ENCODE measurements around the gene MAT2A. TPM values are rescaled to one million over a fixed set of nuclear protein-coding genes. Genes with fewer than 3 reads are reported as not detected.

Gene MAT2A
- total and polyA plus RNA-seq, 2 of the 8 experiments (the other 6 are each of a cell fraction or from before 2014, with no cell fraction given), result 255 to 307 TPM

DNA sequence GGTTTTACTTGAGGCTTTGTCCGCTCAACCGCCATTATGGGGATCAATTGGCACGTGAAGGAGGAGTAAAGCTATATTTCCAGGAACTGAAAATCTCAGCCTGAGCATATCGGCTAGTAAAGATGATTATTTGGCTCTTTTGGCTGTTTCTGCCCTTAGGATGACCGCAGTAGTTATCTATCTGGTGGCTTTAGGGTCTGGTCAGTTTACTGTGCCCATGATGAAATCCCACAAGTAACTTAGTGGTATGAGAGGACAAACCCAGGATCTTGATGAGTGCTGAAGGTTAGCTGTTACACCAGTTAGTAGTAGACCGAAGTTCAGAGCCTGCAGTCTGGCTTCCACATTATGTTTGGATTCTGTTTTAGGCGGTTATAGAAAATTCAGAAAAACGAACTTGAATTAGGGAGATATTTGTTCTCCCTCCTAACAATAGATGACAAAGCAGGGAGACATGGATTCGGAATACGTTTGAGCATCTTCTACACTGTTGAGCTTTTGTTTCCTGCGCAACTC, 1.2 kb downstream of the MAT2A start:
- no peak overlapping the region for H2BK20ac ChIP-seq (ENCODE audit: low read length)
- peaks cover 25 to 30% of the 10 kb centered on the region in 2 experiments for H4K20me1 ChIP-seq (replicated peaks in 1 of 2; ENCODE audit: control insufficient read depth in 1 of 2, insufficient read depth in 2 of 2, low read length in 2 of 2)
- H3K27ac ChIP-seq (ENCODE audit: low read depth, low read length), result peak overlapping the region; percentile 100
- DNase-seq (ENCODE audit: low read depth in 1 of 2, low spot score in 2 of 2) (no peak), FAIRE-seq (no peak)
- H4K8ac ChIP-seq (ENCODE audit: extremely low read depth, insufficient read depth, low read length), result no peak overlapping the region; the same call in 1 of the 2 replicates
- peak overlapping the region; percentile 20 for H3K56ac ChIP-seq (replicated peaks; ENCODE audit: insufficient read length, low read depth, low read length)
- H2BK15ac ChIP-seq (ENCODE audit: low read length), result no peak overlapping the region
- H3K27me3 ChIP-seq (replicated peaks in 1 of 4; ENCODE audit: control insufficient read depth in 3 of 4, extremely low read depth in 1 of 4, insufficient read depth in 3 of 4, low read length in 3 of 4), result no peaks in the 10 kb centered on the region
- peak overlapping the region; percentile 87 to 100 (median 98) for H3K4me3 ChIP-seq (ENCODE audit: extremely low read depth in 1 of 4, insufficient read depth in 2 of 4, low read depth in 3 of 4, low read length in 4 of 4)
- WGBS, 2 experiments (ENCODE audit: extremely low coverage in 1 of 2, insufficient coverage in 1 of 2, insufficient read length in 1 of 2, insufficient replicate concordance in 2 of 2, low coverage in 1 of 2, low lambda C conversion rate in 2 of 2, missing lambda C conversion rate in 1 of 2), result 1% methylated on average over 11 of the region's 11 CpGs; no CpG with 5 or more reads in 1 of the 2 experiments
- peaks cover 2 to 7% (median 5%) of the 10 kb centered on the region in 4 experiments; a peak in 4 of 7 replicates for H3K4me1 ChIP-seq (replicated peaks in 1 of 4; ENCODE audit: control insufficient read depth in 3 of 4, insufficient read depth in 4 of 4, low read length in 3 of 4)
- no peak overlapping the region for H4K91ac ChIP-seq (replicated peaks; ENCODE audit: insufficient read length, low read length)
- CTCF ChIA-PET (ENCODE audit: partially characterized antibody), result interaction anchor here (0.6 to 7.3 kb wide), 13 partner anchors 9 to 185 kb away, joined by 3 to 84 read pairs (median 4); partner anchors contain the start of gene SH2D6
- H4K5ac ChIP-seq (ENCODE audit: insufficient read length, low read depth, low read length), result peak overlapping the region; percentile 82
- peak overlapping the region; percentile 100 for H2BK5ac ChIP-seq (ENCODE audit: low read depth, low read length)
- no peak overlapping the region; the same call in 1 of the 2 replicates for H3K18ac ChIP-seq (ENCODE audit: extremely low read depth, low read length)
- H3K79me2 ChIP-seq (ENCODE audit: control insufficient read depth in 1 of 2, insufficient read depth in 2 of 2, low read length in 2 of 2), result peaks cover 26 to 49% of the 10 kb centered on the region in 2 experiments
- H3K14ac ChIP-seq (ENCODE audit: insufficient read length), result no peak overlapping the region
- peak overlapping the region; percentile 80 for H3K4ac ChIP-seq (replicated peaks; ENCODE audit: insufficient read length, low read depth, low read length)
- peak overlapping the region; percentile 77 to 85 for H3K4me2 ChIP-seq (ENCODE audit: insufficient read depth in 1 of 2, low read depth in 2 of 2, low read length in 2 of 2)
- peaks cover 31 to 55% (median 40%) of the 10 kb centered on the region in 4 experiments for H3K36me3 ChIP-seq (ENCODE audit: control insufficient read depth in 2 of 4, insufficient read depth in 4 of 4, low read length in 3 of 4)
- H2AFZ ChIP-seq (ENCODE audit: low read length), result no peak overlapping the region
- POLR2A ChIA-PET (ENCODE audit: partially characterized antibody), result interaction anchor here (0.6 to 38.6 kb wide), 37 partner anchors 8 to 792 kb away, joined by 3 to 1889 read pairs (median 7); partner anchors contain the start of genes C2orf68, CAPG, ELMOD3 and GGCX
- no peaks in the 10 kb centered on the region; the same call in 1 of the 2 replicates for H3K23me2 ChIP-seq (ENCODE audit: low read depth, low read length)
- no peak overlapping the region for H2BK120ac ChIP-seq (replicated peaks; ENCODE audit: low read depth, low read length)
- no peak overlapping the region; the same call in 1 of the 2 replicates for H2BK12ac ChIP-seq (ENCODE audit: low read depth, low read length)
- H3K9me3 ChIP-seq (ENCODE audit: insufficient read depth in 2 of 2, low read depth in 1 of 2, low read length in 1 of 2), result no peaks in the 10 kb centered on the region
- no peak overlapping the region for H3K23ac ChIP-seq (ENCODE audit: insufficient read length)
- no peaks in the 10 kb centered on the region for H3K79me1 ChIP-seq (ENCODE audit: low read depth, low read length)
- H2AK5ac ChIP-seq (ENCODE audit: low read depth, low read length), result no peak overlapping the region; the same call in 1 of the 2 replicates
- peak overlapping the region; percentile 90 to 100 (median 100) for H3K9ac ChIP-seq (replicated peaks in 1 of 4; ENCODE audit: extremely low read depth in 1 of 4, low read depth in 3 of 4, low read length in 3 of 4)
- TF ChIP-seq, protein P1, sequence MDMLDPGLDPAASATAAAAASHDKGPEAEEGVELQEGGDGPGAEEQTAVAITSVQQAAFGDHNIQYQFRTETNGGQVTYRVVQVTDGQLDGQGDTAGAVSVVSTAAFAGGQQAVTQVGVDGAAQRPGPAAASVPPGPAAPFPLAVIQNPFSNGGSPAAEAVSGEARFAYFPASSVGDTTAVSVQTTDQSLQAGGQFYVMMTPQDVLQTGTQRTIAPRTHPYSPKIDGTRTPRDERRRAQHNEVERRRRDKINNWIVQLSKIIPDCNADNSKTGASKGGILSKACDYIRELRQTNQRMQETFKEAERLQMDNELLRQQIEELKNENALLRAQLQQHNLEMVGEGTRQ (IDR thresholded peaks at IDR 0.05; ENCODE audit: low read length), result no peak
- no peak for TF ChIP-seq CHD2 (IDR thresholded peaks at IDR 0.05; ENCODE audit: low read length)
- TF ChIP-seq, protein P2, sequence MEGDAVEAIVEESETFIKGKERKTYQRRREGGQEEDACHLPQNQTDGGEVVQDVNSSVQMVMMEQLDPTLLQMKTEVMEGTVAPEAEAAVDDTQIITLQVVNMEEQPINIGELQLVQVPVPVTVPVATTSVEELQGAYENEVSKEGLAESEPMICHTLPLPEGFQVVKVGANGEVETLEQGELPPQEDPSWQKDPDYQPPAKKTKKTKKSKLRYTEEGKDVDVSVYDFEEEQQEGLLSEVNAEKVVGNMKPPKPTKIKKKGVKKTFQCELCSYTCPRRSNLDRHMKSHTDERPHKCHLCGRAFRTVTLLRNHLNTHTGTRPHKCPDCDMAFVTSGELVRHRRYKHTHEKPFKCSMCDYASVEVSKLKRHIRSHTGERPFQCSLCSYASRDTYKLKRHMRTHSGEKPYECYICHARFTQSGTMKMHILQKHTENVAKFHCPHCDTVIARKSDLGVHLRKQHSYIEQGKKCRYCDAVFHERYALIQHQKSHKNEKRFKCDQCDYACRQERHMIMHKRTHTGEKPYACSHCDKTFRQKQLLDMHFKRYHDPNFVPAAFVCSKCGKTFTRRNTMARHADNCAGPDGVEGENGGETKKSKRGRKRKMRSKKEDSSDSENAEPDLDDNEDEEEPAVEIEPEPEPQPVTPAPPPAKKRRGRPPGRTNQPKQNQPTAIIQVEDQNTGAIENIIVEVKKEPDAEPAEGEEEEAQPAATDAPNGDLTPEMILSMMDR (IDR thresholded peaks at IDR 0.05; ENCODE audit: control extremely low read depth in 1 of 3, insufficient read depth in 1 of 3, low read depth in 1 of 3, low read length in 3 of 3), result no peak
- no peak for TF ChIP-seq ZNF274 (IDR thresholded peaks at IDR 0.05; ENCODE audit: borderline replicate concordance, extremely low read depth, low read length)
- TF ChIP-seq NANOG (IDR thresholded peaks at IDR 0.05; ENCODE audit: insufficient read depth, low read depth, low read length, poor library complexity, severe bottlenecking), result no peak
- no peak for TF ChIP-seq TCF12 (IDR thresholded peaks at IDR 0.05; ENCODE audit: low read depth, low read length)
- no peak for TF ChIP-seq HDAC6 (IDR thresholded peaks at IDR 0.05; ENCODE audit: low read depth, low read length)
- TF ChIP-seq, protein P3, sequence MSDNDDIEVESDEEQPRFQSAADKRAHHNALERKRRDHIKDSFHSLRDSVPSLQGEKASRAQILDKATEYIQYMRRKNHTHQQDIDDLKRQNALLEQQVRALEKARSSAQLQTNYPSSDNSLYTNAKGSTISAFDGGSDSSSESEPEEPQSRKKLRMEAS (IDR thresholded peaks at IDR 0.05), result no peak
- TF ChIP-seq POLR2A (IDR thresholded peaks at IDR 0.05; ENCODE audit: control extremely low read depth in 1 of 2, low read depth in 2 of 2, low read length in 2 of 2), result peak in 1 of 2 experiments; percentile 7

All from H1 (cell line).